Calu3 (cell line): ENCODE data around the gene SNAP25. TPM values are rescaled to one million over a fixed set of nuclear protein-coding genes. Genes with fewer than 3 reads are reported as not detected.

Source experiments
- BruUV-seq: library from RNA; stranded (reverse); fragments of 400-500 nt; replicated peaks from 2 replicates; lab custom pipeline; 2021; lab: Mats Ljungman, UMichigan
- CTCF ChIA-PET: fragments of 300-600 bp; sonication (Branson Sonifier 250); formaldehyde crosslinking; loops from one replicate; lab custom pipeline; 2022; ENCODE audit warnings: antibody characterized with exemption; lab: Charles Lee
- DNase-seq: peaks from one replicate; pipeline ENCODE4 v3.0.0; 2022
- H3K27ac Mint-ChIP-seq: one replicate; pipeline ENCODE4 v1.8.0; 2022; ENCODE audit warnings: mixed read lengths; ENCODE audit not compliant: unreplicated experiment
- H3K27me3 Mint-ChIP-seq: one replicate; pipeline ENCODE4 v1.8.0; 2022; ENCODE audit warnings: mixed read lengths; ENCODE audit not compliant: unreplicated experiment
- H3K36me3 Mint-ChIP-seq: one replicate; pipeline ENCODE4 v1.8.0; 2022; ENCODE audit warnings: mild to moderate bottlenecking, moderate library complexity, mixed read lengths; ENCODE audit not compliant: insufficient read depth, unreplicated experiment
- H3K4me1 Mint-ChIP-seq: one replicate; pipeline ENCODE4 v1.8.0; 2022; ENCODE audit warnings: mild to moderate bottlenecking, low read depth, mixed read lengths; ENCODE audit not compliant: unreplicated experiment
- H3K4me3 Mint-ChIP-seq: one replicate; pipeline ENCODE4 v1.8.0; 2022; ENCODE audit warnings: mild to moderate bottlenecking, low read depth, moderate library complexity, mixed read lengths; ENCODE audit not compliant: unreplicated experiment
- H3K9me3 Mint-ChIP-seq: one replicate; pipeline ENCODE4 v1.8.0; 2022; ENCODE audit warnings: low read depth, mixed read lengths; ENCODE audit not compliant: unreplicated experiment
- CTCF ChIP-seq: fragments of 200-600 bp; IDR thresholded peaks from one replicate; pipeline ENCODE4 v1.8.0; 2022; ENCODE audit warnings: antibody characterized with exemption; ENCODE audit not compliant: unreplicated experiment
- intact Hi-C: fragments of 100-400 bp; cut with micrococcal nuclease; formaldehyde crosslinking; loops from one replicate; pipeline ENCODE4 v1.10.0; 2022; ENCODE audit not compliant: unreplicated experiment
- total RNA-seq: library from RNA; stranded (reverse); gene quantifications from 2 replicates; pipeline ENCODE4 v1.2.3, GENCODE V29; 2022

The SNAP25 gene
- total RNA-seq, 1 experiment from 2014 or later = 0.73 TPM

GRCh38 chr20:10172998-10173655 lies 45.5 kb upstream of the SNAP25 start:
- CTCF ChIA-PET = no interaction called here
- H3K27me3 Mint-ChIP-seq = peaks cover 27% of the 10 kb centered on the region
- no peak overlapping the region for H3K27ac Mint-ChIP-seq
- H3K9me3 Mint-ChIP-seq = peaks cover 3% of the 10 kb centered on the region
- H3K4me3 Mint-ChIP-seq = peak overlapping the region; percentile 78
- no peaks in the 10 kb centered on the region for H3K4me1 Mint-ChIP-seq
- peaks cover 10% of the 10 kb centered on the region for H3K36me3 Mint-ChIP-seq
- no peak for TF ChIP-seq CTCF
- intact Hi-C loops = no loop called here
- no peak for DNase-seq
- no TSS peak for BruUV-seq

GRCh38 chr20:10174400-10174799 lies 44.2 kb upstream of the SNAP25 start:
- no peak for TF ChIP-seq CTCF
- Mint-ChIP-seq H3K4me3 (no peak overlapping the region), H3K27ac (no peak overlapping the region), H3K4me1 (no peaks in the 10 kb centered on the region), H3K9me3 (no peaks in the 10 kb centered on the region), H3K36me3 (peaks cover 10% of the 10 kb centered on the region), H3K27me3 (peaks cover 22% of the 10 kb centered on the region)
- no peak for DNase-seq
- intact Hi-C loops = no loop called here
- CTCF ChIA-PET = no interaction called here
- no TSS peak for BruUV-seq

GRCh38 chr20:10177326-10177725 lies 41.3 kb upstream of the SNAP25 start:
- H3K36me3 Mint-ChIP-seq = peaks cover 4% of the 10 kb centered on the region
- intact Hi-C loops = no loop called here
- CTCF ChIA-PET = no interaction called here
- TF ChIP-seq CTCF = no peak
- no TSS peak for BruUV-seq
- no peaks in the 10 kb centered on the region for H3K4me1 Mint-ChIP-seq
- H3K4me3 Mint-ChIP-seq = no peak overlapping the region
- H3K9me3 Mint-ChIP-seq = no peaks in the 10 kb centered on the region
- no peak overlapping the region for H3K27ac Mint-ChIP-seq
- H3K27me3 Mint-ChIP-seq = peaks cover 14% of the 10 kb centered on the region
- DNase-seq = no peak

GRCh38 chr20:10178091-10178490 lies 40.5 kb upstream of the SNAP25 start:
- intact Hi-C loops = no loop called here
- no peaks in the 10 kb centered on the region for H3K36me3 Mint-ChIP-seq
- no peak for DNase-seq
- no peak overlapping the region for H3K27ac Mint-ChIP-seq
- H3K4me3 Mint-ChIP-seq = no peak overlapping the region
- CTCF ChIA-PET = no interaction called here
- BruUV-seq = no TSS peak
- TF ChIP-seq CTCF = no peak
- no peaks in the 10 kb centered on the region for H3K4me1 Mint-ChIP-seq
- no peaks in the 10 kb centered on the region for H3K9me3 Mint-ChIP-seq
- H3K27me3 Mint-ChIP-seq = peaks cover 14% of the 10 kb centered on the region
